ENCODE data around the gene SPRN. TPM values are rescaled to one million over a fixed set of nuclear protein-coding genes. Genes with fewer than 3 reads are reported as not detected.
"Not testable (repeated sequence)": the region's sequence is repeated elsewhere in the genome, so short reads cannot be mapped to it uniquely, and the experiment has no call there.

Gene SPRN
- 0.04 TPM for polyA plus RNA-seq (2013, experiment 1 of 2)
- polyA plus RNA-seq (2013, experiment 2 of 2): 0.04 TPM

DNA sequence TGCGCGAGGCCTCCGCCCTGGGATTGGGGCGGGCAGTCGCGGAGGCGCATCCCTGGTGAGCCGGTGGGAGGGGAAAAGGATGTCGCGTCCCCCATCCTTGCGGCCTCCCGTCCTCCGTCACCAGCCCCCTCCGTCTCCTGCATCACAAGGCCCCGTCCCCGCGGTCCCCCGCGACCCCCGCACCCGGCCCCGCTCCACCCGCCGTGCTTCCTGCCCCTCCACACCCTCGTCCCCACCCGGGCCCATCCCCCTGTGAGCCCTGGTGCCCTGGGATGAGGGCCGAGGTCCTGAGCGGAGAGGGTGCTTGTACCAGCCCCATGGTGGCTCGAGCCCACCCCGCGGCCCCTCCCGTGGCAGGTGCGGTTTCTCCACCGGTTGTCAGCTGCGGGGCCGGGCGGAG, at the start of gene SPRN:
TSS of gene SPRN (minus strand) at position 25 of the 400 bp plus-strand sequence. CDS start 944 bp downstream, outside the sequence.
- not testable (repeated sequence) for H3K36me3 ChIP-seq (ENCODE audit: control insufficient read depth, insufficient read depth, low read length); H3K27me3 ChIP-seq (ENCODE audit: insufficient read depth, low read length, poor library complexity); H3K56ac ChIP-seq (ENCODE audit: low read length); H3K4me2 ChIP-seq (ENCODE audit: low read length); H4K5ac ChIP-seq (ENCODE audit: low read length); H3K79me2 ChIP-seq (ENCODE audit: control insufficient read depth, insufficient read depth, low read length); H3K27ac ChIP-seq (ENCODE audit: low read depth, low read length); H3K79me1 ChIP-seq (ENCODE audit: low read length); H3K23ac ChIP-seq (ENCODE audit: low read length); H3K18ac ChIP-seq (ENCODE audit: low read length); H2BK120ac ChIP-seq (ENCODE audit: low read depth, low read length); H2AK5ac ChIP-seq (ENCODE audit: low read length); H2BK5ac ChIP-seq (ENCODE audit: low read length); H3K4me1 ChIP-seq (ENCODE audit: control insufficient read depth, low read depth, low read length); DNase-seq; H2BK15ac ChIP-seq (replicated peaks; ENCODE audit: low read depth); H3K9ac ChIP-seq (ENCODE audit: low read length); H3K4ac ChIP-seq (ENCODE audit: low read depth, low read length); H3K4me3 ChIP-seq (ENCODE audit: low read length); H4K8ac ChIP-seq (ENCODE audit: low read depth, low read length)
- no CpG with 5 or more reads among the region's 37 CpGs for WGBS (ENCODE audit: extremely low coverage, insufficient coverage, low lambda C conversion rate)

DNA sequence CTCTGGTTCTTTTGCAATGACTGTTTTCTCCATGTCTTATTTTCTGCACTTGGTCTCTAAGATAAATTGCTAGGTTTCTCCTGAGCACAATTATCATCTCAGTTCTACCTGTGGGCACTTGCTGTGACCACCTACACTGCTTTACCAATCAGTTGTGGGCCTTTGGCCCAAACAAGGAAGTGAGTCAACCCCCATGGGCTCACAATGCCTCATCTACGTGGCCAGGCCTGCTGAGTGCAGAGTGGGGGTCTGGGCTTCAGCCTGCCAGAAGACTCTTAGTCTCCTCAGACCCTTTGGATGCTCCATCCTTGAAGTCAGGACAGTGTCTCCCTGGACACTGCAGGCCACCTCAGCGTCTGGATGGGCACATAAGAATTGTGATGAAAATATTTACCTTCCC, 49.6 kb upstream of the SPRN start:
- Histone ChIP-seq H3K23ac (ENCODE audit: low read length) (no peak overlapping the region), H3K36me3 (ENCODE audit: control insufficient read depth, insufficient read depth, low read length) (no peaks in the 10 kb centered on the region), H2AK5ac (ENCODE audit: low read length) (no peak overlapping the region), H2BK5ac (ENCODE audit: low read length) (no peak overlapping the region), H2BK120ac (ENCODE audit: low read depth, low read length) (no peak overlapping the region), H2BK15ac (replicated peaks; ENCODE audit: low read depth) (no peak overlapping the region), H3K27me3 (ENCODE audit: insufficient read depth, low read length, poor library complexity) (no peaks in the 10 kb centered on the region), H3K4me3 (ENCODE audit: low read length) (no peak overlapping the region), H3K79me1 (ENCODE audit: low read length) (no peaks in the 10 kb centered on the region), H3K18ac (ENCODE audit: low read length) (no peak overlapping the region), H3K4me2 (ENCODE audit: low read length) (no peak overlapping the region), H3K4ac (ENCODE audit: low read depth, low read length) (no peak overlapping the region), H3K79me2 (ENCODE audit: control insufficient read depth, insufficient read depth, low read length) (no peaks in the 10 kb centered on the region), H3K27ac (ENCODE audit: low read depth, low read length) (no peak overlapping the region), H3K56ac (ENCODE audit: low read length) (no peak overlapping the region), H3K4me1 (ENCODE audit: control insufficient read depth, low read depth, low read length) (no peaks in the 10 kb centered on the region), H3K9ac (ENCODE audit: low read length) (no peak overlapping the region), H4K5ac (ENCODE audit: low read length) (no peak overlapping the region), H4K8ac (ENCODE audit: low read depth, low read length) (no peak overlapping the region)
- WGBS (ENCODE audit: extremely low coverage, insufficient coverage, low lambda C conversion rate): no CpG with 5 or more reads among the region's 2 CpGs
- no peak for DNase-seq

GRCh38 chr10:133473270-133473669, 48.8 kb upstream of the SPRN start:
- Histone ChIP-seq H2BK120ac (ENCODE audit: low read depth, low read length) (no peak overlapping the region), H3K27me3 (ENCODE audit: insufficient read depth, low read length, poor library complexity) (no peaks in the 10 kb centered on the region), H3K79me2 (ENCODE audit: control insufficient read depth, insufficient read depth, low read length) (no peaks in the 10 kb centered on the region), H2AK5ac (ENCODE audit: low read length) (no peak overlapping the region), H3K23ac (ENCODE audit: low read length) (no peak overlapping the region), H4K5ac (ENCODE audit: low read length) (no peak overlapping the region), H3K4ac (ENCODE audit: low read depth, low read length) (no peak overlapping the region), H3K79me1 (ENCODE audit: low read length) (no peaks in the 10 kb centered on the region), H2BK5ac (ENCODE audit: low read length) (no peak overlapping the region), H3K9ac (ENCODE audit: low read length) (no peak overlapping the region), H2BK15ac (replicated peaks; ENCODE audit: low read depth) (no peak overlapping the region), H3K4me1 (ENCODE audit: control insufficient read depth, low read depth, low read length) (no peaks in the 10 kb centered on the region), H3K36me3 (ENCODE audit: control insufficient read depth, insufficient read depth, low read length) (no peaks in the 10 kb centered on the region), H4K8ac (ENCODE audit: low read depth, low read length) (no peak overlapping the region), H3K27ac (ENCODE audit: low read depth, low read length) (no peak overlapping the region), H3K4me2 (ENCODE audit: low read length) (no peak overlapping the region), H3K4me3 (ENCODE audit: low read length) (no peak overlapping the region), H3K18ac (ENCODE audit: low read length) (no peak overlapping the region), H3K56ac (ENCODE audit: low read length) (no peak overlapping the region)
- DNase-seq: no peak
- no CpG with 5 or more reads among the region's 4 CpGs for WGBS (ENCODE audit: extremely low coverage, insufficient coverage, low lambda C conversion rate)

DNA sequence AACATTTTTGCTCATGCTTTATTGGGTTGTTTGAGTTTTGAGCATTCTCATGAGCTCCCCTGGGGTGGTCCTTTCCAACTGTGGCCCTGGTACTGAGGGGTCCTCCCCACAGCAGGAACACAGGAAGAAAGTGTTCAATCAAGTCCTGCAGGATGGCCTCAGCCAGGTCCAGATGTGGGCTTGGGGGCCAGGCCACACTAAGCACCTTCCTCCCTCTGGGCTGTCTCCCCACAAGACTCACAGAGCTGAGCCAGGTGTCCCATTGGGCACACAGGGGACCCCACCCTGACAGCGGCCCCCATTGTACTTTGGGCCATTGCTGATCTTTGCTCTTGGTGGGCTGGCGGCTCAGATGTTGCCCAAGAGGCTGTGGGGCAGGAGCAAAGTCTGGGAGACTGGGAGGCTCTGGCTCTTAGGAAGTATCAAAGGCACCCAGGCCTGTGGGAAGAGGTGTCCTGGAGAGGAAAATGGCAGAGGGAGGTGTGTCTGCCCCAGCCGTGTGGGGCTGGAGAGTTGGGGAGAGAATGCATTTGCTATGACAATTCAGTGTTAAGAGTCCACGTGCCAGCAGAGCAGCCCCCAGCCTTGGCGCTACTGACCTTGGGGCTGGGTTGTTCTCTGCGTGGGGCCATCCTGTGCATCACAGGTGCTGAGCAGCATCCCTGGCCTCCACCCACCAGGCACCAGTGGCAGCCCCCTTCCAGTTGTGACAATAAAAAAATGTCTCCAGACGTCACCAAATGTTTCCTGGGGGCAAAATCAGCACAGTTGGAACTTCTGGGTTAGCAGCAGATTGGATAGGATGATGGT, 47.1 kb upstream of the SPRN start:
- WGBS (ENCODE audit: extremely low coverage, insufficient coverage, low lambda C conversion rate): no CpG with 5 or more reads among the region's 7 CpGs
- H2AK5ac ChIP-seq (ENCODE audit: low read length): no peak overlapping the region

DNA sequence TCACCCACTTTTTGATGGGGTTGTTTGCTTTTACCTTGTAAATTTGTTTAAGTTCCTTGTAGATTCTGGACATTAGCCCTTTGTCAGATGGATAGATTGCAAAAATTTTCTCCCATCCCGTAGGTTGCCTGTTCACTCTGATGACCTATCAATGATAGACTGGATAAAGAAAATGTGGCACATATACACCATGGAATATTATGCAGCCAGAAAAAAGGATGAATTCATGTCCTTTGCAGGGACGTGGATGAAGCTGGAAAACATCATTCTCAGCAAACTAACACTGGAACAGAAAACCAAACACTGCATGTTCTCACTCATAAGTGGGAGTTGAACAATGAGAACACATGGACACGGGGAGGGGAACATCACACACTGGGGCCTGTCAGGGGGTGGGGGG, 44.8 kb upstream of the SPRN start:
- H3K79me1 ChIP-seq (ENCODE audit: low read length); H2BK15ac ChIP-seq (replicated peaks; ENCODE audit: low read depth): not testable (repeated sequence)

More for the DNA sequence above, 47.1 kb upstream of the SPRN start:
- Histone ChIP-seq H3K36me3 (ENCODE audit: control insufficient read depth, insufficient read depth, low read length) (no peaks in the 10 kb centered on the region), H3K27ac (ENCODE audit: low read depth, low read length) (no peak overlapping the region), H4K5ac (ENCODE audit: low read length) (no peak overlapping the region), H2BK120ac (ENCODE audit: low read depth, low read length) (no peak overlapping the region), H3K4me1 (ENCODE audit: control insufficient read depth, low read depth, low read length) (no peaks in the 10 kb centered on the region), H3K9ac (ENCODE audit: low read length) (no peak overlapping the region), H3K56ac (ENCODE audit: low read length) (no peak overlapping the region), H3K27me3 (ENCODE audit: insufficient read depth, low read length, poor library complexity) (no peaks in the 10 kb centered on the region), H3K4me2 (ENCODE audit: low read length) (no peak overlapping the region), H2BK5ac (ENCODE audit: low read length) (no peak overlapping the region), H3K23ac (ENCODE audit: low read length) (no peak overlapping the region), H3K4me3 (ENCODE audit: low read length) (no peak overlapping the region), H3K4ac (ENCODE audit: low read depth, low read length) (no peak overlapping the region), H2BK15ac (replicated peaks; ENCODE audit: low read depth) (no peak overlapping the region), H3K79me2 (ENCODE audit: control insufficient read depth, insufficient read depth, low read length) (no peaks in the 10 kb centered on the region), H3K18ac (ENCODE audit: low read length) (no peak overlapping the region), H4K8ac (ENCODE audit: low read depth, low read length) (no peak overlapping the region), H3K79me1 (ENCODE audit: low read length) (no peaks in the 10 kb centered on the region)
- no peak for DNase-seq

More for the DNA sequence above, 44.8 kb upstream of the SPRN start:
- H3K18ac ChIP-seq (ENCODE audit: low read length); H3K36me3 ChIP-seq (ENCODE audit: control insufficient read depth, insufficient read depth, low read length); H2AK5ac ChIP-seq (ENCODE audit: low read length); H3K23ac ChIP-seq (ENCODE audit: low read length); H3K56ac ChIP-seq (ENCODE audit: low read length); H3K4me1 ChIP-seq (ENCODE audit: control insufficient read depth, low read depth, low read length); H3K4me2 ChIP-seq (ENCODE audit: low read length); H4K5ac ChIP-seq (ENCODE audit: low read length); DNase-seq; H3K9ac ChIP-seq (ENCODE audit: low read length); H3K4ac ChIP-seq (ENCODE audit: low read depth, low read length); H3K27ac ChIP-seq (ENCODE audit: low read depth, low read length); H3K27me3 ChIP-seq (ENCODE audit: insufficient read depth, low read length, poor library complexity); H3K79me2 ChIP-seq (ENCODE audit: control insufficient read depth, insufficient read depth, low read length); H2BK120ac ChIP-seq (ENCODE audit: low read depth, low read length); H3K4me3 ChIP-seq (ENCODE audit: low read length); H2BK5ac ChIP-seq (ENCODE audit: low read length); H4K8ac ChIP-seq (ENCODE audit: low read depth, low read length): not testable (repeated sequence)
- no CpG with 5 or more reads among the region's 3 CpGs for WGBS (ENCODE audit: extremely low coverage, insufficient coverage, low lambda C conversion rate)

Measured in mesendoderm (in vitro differentiated cells).